Lung (tissue), 12 donors: ENCODE measurements around the gene EDC3. TPM values are rescaled to one million over a fixed set of nuclear protein-coding genes. Genes with fewer than 3 reads are reported as not detected.

ENCODE experiments used
- ATAC-seq: fragments of 200-7000 bp; cut with Tn5 transposase; one replicate; pipeline ENCODE4 v1.9.1; 2020; ENCODE audit warnings: moderate number of reproducible peaks; ENCODE audit not compliant: insufficient read depth, low FRiP score
- DNase-seq, 3 donors: peaks; one replicate each; pipeline ENCODE4 v3.0.0-alpha.2; 2013 to 2017
- H3K27ac ChIP-seq, 2 donors: one replicate each; pipeline ENCODE4 v1.5.1; 2013; ENCODE audit warnings: mild to moderate bottlenecking in 2 of 2, moderate library complexity in 2 of 2, control low read depth in 1 of 2, inconsistent platforms in 1 of 2, low read depth in 1 of 2, low read length in 1 of 2
- H3K27me3 ChIP-seq, 3 donors: one replicate each; pipeline ENCODE4 v1.5.1; 2013; ENCODE audit warnings: low read length in 2 of 3; ENCODE audit not compliant: control insufficient read depth in 3 of 3, insufficient read depth in 3 of 3
- H3K36me3 ChIP-seq, 4 donors: one replicate each; pipeline ENCODE4 v1.5.1; 2013; ENCODE audit warnings: low read length in 4 of 4, mild to moderate bottlenecking in 1 of 4, moderate library complexity in 1 of 4; ENCODE audit not compliant: control insufficient read depth in 4 of 4, insufficient read depth in 4 of 4
- H3K4me1 ChIP-seq, 5 donors: one replicate each; pipeline ENCODE4 v1.5.1; 2013; ENCODE audit warnings: low read length in 5 of 5, mild to moderate bottlenecking in 2 of 5, moderate library complexity in 1 of 5; ENCODE audit not compliant: control insufficient read depth in 5 of 5, insufficient read depth in 5 of 5
- H3K4me3 ChIP-seq: one replicate; pipeline ENCODE4 v1.5.1; 2013; ENCODE audit warnings: mild to moderate bottlenecking, control low read depth, moderate library complexity
- H3K9ac ChIP-seq, 2 donors: one replicate each; pipeline ENCODE4 v1.5.1; 2013; ENCODE audit warnings: low read length in 2 of 2, control low read depth in 1 of 2; ENCODE audit not compliant: insufficient read depth in 1 of 2
- H3K9me3 ChIP-seq, 4 donors: one replicate each; pipeline ENCODE4 v1.5.1; 2013; ENCODE audit warnings: low read length in 3 of 4, mild to moderate bottlenecking in 1 of 4, moderate library complexity in 1 of 4; ENCODE audit not compliant: control insufficient read depth in 4 of 4, insufficient read depth in 3 of 4
- CTCF ChIP-seq: IDR thresholded peaks from 2 replicates; pipeline ENCODE4 v1.5.1; 2012; ENCODE audit warnings: mild to moderate bottlenecking; ENCODE audit errors: control extremely low read depth, extremely low read depth
- WGBS, 2 donors: extraction: QIAGEN DNeasy Blood & Tissue Kit; methylation state at CpG; one replicate each; pipeline ENCODE4 v1.1.7; 2013; 5-methylcytosine and 5-hydroxymethylcytosine counted together
- polyA plus RNA-seq, 2 donors: library from polyadenylated mRNA; stranded (reverse); fragments of 200-250 nt; gene quantifications; one replicate each; pipeline ENCODE4 v1.2.1, GENCODE V29; 2013
- total RNA-seq, 2 donors: library from RNA; depleted of rRNA in 1 of 2; stranded (reverse); fragments of >200 nt in 1 of 2; gene quantifications; one replicate each; pipeline ENCODE4 v1.2.1, GENCODE V29; 2014 to 2021
- donor health status: control.
- donor health status: control.
- donor health status: Bipolar disorder and iron deficiency.
- donor health status: healthy.
- donor health status: DM: yes; HTN: yes; CAD: no.

EDC3 gene
- total and polyA plus RNA-seq, 4 donors = 15.3 to 31.9 (median 22.0) TPM

DNA sequence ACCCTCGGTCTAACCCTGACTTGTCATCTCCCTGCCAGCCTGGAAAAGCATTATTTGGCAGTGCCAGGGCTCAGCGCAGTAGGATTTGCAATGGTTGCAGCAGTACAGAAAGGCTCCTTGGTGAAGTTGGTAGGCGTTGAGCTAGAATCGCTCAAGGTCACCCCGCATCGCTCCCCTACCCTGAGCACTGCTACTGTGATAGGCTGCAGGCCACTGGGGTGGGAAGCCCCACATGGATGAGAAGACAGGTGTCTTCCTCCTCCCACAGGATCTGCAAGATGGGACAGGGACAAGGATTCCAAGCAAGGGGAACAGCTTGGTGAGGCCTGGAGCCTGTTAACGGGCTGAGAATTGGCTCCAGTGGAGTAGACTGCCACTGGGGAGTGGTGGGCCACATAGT is 69.5 kb downstream of the EDC3 start:
- DNase-seq (no peak), ATAC-seq (no peak)
- no peak overlapping the region for H3K4me3 ChIP-seq

GRCh38 chr15:74625693-74626092 is 70.1 kb downstream of the EDC3 start:
- Histone ChIP-seq H3K27ac (no peak overlapping the region), H3K4me3 (no peak overlapping the region), H3K9ac (no peak overlapping the region), H3K36me3 (peaks cover 44 to 95% (median 68%) of the 10 kb centered on the region in 4 donors), H3K4me1 (peaks cover 0 to 9% (median 0%) of the 10 kb centered on the region in 5 donors), H3K9me3 (no peaks in the 10 kb centered on the region), H3K27me3 (no peaks in the 10 kb centered on the region)
- DNase-seq (no peak), ATAC-seq (no peak)
- no peak for TF ChIP-seq CTCF
- WGBS, 2 donors = 90 to 92% methylated on average over 6 of the region's 6 CpGs

More for the DNA sequence above, 69.5 kb downstream of the EDC3 start:
- peaks cover 42 to 93% (median 65%) of the 10 kb centered on the region in 4 donors for H3K36me3 ChIP-seq
- no peak for TF ChIP-seq CTCF
- no peaks in the 10 kb centered on the region for H3K9me3 ChIP-seq
- H3K9ac ChIP-seq = no peak overlapping the region
- WGBS, 2 donors = 94 to 95% methylated on average over 7 of the region's 7 CpGs
- H3K4me1 ChIP-seq = peaks cover 0 to 6% (median 0%) of the 10 kb centered on the region in 5 donors
- no peaks in the 10 kb centered on the region for H3K27me3 ChIP-seq
- no peak overlapping the region for H3K27ac ChIP-seq

- Histone ChIP-seq H3K27ac (peak overlapping the region in 1 of 2 donors; percentile 57), H3K4me3 (no peak overlapping the region), H3K36me3 (peaks cover 46 to 97% (median 73%) of the 10 kb centered on the region in 4 donors), H3K9me3 (no peaks in the 10 kb centered on the region), H3K9ac (no peak overlapping the region), H3K27me3 (no peaks in the 10 kb centered on the region), H3K4me1 (peaks cover 0 to 12% (median 0%) of the 10 kb centered on the region in 5 donors)
- DNase-seq = no peak
- WGBS, 2 donors = 73 to 81% methylated on average over 7 of the region's 7 CpGs
- no peak for ATAC-seq
- no peak for TF ChIP-seq CTCF
Measured at GRCh38 chr15:74624020-74624602, 71.7 kb downstream of the EDC3 start.

DNA sequence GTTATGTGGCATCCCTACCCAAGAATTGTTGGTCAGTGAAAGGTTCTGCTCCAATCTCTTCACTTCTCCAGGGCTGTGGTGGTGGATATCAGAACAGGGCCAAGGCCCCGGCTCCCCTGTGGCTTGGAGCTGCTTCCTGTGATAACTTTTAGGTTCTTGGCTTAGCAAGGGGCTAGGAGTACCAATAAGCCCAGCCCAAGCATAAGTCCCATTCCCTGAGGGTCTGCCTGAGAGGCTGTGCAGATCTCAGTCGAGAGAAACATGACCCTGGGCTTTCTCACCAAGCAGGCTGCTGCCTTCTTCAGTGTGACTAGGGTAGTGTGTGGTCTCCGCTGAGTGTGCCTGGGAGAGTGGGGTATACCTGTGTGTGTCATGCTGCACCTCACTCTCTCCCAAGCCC is 73.1 kb downstream of the EDC3 start:
- H3K9me3 ChIP-seq = no peaks in the 10 kb centered on the region
- H3K4me3 ChIP-seq = no peak overlapping the region
- WGBS, 2 donors = 89 to 95% methylated on average over 3 of the region's 3 CpGs
- H3K4me1 ChIP-seq = peaks cover 0 to 18% (median 3%) of the 10 kb centered on the region in 5 donors
- no peak overlapping the region for H3K27ac ChIP-seq
- no peak overlapping the region for H3K9ac ChIP-seq
- DNase-seq (no peak), ATAC-seq (no peak)
- no peak for TF ChIP-seq CTCF
- H3K36me3 ChIP-seq = peaks cover 40 to 87% (median 76%) of the 10 kb centered on the region in 4 donors
- no peaks in the 10 kb centered on the region for H3K27me3 ChIP-seq
